ENCODE results near the gene JAG2.

Gene JAG2

DNA sequence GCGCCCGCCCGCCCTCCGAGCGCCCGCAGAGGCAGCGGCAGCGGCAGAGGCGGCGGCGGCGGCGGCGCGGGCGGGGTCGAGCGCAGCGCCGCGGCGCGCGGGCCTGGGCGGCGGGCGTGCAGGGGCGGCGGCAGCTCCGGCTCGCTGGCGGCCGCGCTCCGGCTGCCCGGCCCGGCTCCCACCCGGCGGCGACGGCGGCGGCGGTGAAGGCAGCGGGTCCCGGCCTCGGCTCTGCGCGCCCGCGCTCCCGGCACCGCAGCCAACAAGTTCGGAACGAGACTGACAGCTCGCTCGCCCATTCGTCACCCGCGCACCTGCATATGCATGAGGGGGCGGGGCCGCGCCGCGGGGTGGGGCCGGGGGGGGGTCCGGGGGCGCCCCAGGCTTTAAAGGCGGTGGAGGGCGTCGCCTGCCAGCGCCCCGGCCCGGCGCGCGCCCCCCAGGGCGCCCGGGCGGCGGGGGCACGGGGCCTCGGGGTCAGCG lies at the start of gene JAG2:
Gene JAG2, minus strand, starts transcription at position 281 of the 483 bp plus-strand sequence. CDS start 356 bp downstream, outside the sequence.
- DNase-seq = peak; percentile 63 to 72

GRCh38 chr14:105217774-105218173 lies 49.2 kb upstream of the JAG2 start:
- DNase-seq = no peak

DNA sequence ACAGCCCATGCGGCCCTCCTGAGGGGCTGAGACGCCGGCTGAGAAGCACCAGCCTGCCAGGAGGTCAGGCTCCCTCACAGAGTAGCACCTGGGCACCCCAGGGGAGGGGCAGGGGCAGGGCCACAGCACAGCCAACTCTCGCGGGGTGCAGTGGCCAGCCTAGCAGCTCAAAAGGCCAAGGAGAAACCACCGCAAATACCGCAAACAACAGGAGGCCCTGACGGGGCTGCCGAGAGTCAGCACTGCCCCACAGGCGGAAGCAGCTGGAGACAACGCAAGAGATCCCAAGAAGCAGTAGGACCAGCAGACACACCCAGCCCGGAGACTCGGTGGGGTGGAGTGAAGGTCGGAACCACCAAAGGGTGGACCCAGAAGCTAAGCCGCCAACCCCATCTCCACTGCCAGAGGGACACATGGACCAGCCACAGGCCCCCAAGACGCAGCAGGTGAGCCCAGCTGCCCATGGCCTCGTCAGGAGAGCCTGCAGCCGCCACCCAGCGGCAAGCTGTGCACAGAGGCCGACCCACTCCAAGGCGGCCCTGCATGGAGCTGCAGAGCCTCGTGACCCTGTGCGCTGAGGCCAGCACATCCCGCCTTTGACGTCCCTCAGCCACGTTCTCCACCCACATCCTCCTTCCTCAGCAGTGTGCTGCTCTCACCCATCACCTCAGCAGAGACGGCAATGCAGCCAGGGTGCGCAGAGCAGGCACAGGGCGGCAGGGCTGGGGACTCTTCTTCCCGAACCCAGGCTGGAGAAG lies 48.1 kb upstream of the JAG2 start:
- DNase-seq = no peak

DNA sequence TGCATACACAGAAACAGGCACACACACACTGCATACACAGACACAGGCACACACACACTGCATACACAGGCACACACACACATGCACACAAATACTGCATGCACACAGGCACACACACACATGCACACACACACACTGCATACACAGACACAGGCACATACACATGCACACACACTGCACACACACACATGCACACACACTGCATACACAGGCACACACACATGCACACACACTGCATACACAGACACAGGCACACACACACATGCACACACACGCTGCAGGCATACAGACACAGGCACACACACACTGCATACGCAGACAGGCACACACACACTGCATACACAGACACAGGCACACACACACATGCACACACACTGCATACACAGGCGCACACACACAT lies 47.0 kb upstream of the JAG2 start:
- DNase-seq = no peak

DNA sequence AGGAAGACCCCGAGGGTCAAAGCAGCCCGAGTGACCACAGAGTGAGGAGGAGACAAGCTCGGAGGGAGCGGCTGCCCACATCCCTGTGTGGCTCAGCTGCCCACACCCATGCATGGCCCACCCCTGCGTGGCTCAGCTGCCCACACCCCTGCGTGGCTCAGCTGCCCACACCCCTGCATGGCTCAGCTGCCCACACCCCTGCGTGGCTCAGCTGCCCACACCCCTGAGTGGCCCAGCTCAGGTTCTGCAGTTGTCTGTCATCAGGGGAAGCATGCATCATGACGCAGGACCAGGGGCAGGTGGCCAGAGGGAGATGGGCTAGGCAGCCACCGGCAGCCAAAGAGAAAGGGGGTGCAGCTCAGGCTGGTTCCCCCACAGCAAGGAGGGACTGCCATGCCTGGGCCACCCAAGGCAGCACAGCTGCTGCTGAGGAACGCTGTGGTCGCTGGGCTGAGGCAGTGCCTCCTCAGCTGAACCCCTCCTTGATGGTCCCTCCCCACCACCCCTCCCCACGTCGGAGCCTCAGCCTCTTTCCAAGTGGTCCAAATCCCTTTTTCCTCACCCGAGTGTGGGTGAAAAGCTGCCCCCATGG lies 45.8 kb upstream of the JAG2 start:
- DNase-seq = no peak

DNA sequence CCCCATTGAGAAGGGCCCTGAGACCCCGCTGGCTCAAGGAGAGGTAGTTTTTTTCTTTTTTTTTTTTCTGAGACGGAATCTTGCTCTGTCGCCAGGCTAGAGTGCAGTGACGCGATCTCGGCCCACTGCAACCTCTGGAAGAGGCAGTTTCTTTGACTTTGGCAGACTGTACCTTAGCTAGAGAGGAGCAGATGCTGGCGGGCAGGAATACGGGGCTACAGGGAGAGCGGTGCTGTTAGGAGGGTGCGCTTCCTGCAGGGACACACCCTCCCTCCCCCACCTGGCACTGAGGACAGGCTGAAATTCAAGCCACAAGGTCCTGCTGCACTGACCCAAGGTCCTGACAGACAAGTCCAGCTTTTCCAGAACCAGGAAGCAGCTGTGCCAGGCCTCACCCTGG lies 44.8 kb upstream of the JAG2 start:
- DNase-seq = no peak

DNA sequence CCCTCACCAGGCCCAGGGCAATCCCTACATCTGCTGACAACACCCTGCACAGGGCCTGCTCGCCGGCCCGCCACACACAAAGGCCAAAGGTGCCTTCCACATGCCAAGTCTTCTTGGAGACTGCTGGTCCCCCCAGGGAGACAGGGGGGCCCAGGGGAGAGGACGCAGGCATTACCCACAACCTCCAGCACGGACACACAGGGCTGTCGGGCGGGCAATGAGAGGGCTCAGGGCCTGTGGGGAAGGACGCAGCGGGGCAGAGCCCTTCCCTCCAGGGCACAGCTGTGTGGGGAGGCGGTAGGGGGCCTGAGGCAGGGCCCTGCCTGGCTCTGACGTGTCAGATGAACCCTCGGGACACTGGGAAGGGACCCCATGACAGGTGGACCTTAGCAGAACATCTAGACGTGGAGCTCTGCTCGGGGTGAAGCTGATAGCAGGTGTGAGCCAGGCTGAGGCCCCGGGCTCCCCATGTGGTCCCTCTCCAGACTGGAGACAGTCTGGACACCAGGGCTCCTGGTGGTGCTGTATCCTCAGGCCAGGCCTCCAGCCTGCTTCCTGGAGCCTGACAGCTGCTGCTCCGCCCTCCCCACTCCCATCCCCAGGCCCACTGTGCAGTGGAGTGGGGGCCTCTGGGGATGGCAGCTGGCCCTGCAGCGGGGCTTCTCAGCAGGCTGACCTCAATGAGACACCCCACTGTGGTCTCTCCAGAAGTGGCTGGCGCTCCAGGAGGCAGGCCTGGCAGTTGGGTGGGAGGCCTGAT lies 44.1 kb upstream of the JAG2 start:
- DNase-seq = no peak

DNA sequence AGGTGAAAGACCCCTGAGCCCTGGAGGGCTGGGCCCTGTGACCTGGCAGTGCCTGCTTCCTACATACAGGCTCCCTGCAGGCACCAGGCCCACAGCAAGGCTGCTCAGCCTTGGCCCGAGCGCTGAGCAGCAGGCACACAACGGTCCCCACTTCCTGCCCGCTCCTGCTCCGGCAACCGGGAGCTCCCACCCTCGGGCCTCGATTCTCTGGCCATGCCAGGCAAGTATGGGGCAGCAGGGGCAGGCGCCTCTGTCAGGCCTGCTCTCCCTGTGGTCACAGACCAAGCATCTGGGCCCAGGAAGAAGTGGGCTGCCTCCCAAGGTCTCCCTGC lies 43.1 kb upstream of the JAG2 start:
- no peak for DNase-seq

DNA sequence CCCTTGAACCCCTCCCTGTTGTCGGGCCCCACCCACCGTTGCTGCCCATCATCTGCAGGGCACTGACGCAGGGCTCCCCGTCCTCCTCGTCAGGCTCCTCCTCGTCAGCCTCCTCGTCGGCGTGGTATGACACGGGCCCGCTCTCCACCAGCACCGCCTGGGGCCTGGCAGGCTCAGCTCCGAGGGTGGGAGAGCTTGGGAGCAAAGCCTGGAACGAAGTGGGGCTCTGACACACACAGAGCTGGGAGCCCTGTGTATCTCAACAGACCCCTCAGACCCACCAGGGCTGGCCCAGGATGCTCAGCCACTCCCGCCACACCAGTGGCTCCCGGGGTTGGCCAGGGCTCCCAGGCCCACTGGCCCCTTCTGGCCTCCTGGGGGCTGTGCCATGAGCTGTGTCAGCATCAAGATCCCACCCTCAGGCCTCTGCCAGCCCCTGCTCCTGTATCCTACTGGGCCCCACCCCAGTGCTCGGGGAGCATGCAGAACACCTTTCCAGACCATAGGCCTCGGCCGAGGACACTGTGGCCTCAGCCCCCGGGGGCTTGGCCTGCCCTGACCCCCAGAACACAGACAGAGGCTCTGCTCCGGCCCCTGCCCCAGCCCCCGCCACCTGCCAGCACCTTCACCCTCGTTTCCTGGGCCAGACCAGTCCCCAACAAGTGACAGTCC lies 42.6 kb upstream of the JAG2 start:
- no peak for DNase-seq

DNA sequence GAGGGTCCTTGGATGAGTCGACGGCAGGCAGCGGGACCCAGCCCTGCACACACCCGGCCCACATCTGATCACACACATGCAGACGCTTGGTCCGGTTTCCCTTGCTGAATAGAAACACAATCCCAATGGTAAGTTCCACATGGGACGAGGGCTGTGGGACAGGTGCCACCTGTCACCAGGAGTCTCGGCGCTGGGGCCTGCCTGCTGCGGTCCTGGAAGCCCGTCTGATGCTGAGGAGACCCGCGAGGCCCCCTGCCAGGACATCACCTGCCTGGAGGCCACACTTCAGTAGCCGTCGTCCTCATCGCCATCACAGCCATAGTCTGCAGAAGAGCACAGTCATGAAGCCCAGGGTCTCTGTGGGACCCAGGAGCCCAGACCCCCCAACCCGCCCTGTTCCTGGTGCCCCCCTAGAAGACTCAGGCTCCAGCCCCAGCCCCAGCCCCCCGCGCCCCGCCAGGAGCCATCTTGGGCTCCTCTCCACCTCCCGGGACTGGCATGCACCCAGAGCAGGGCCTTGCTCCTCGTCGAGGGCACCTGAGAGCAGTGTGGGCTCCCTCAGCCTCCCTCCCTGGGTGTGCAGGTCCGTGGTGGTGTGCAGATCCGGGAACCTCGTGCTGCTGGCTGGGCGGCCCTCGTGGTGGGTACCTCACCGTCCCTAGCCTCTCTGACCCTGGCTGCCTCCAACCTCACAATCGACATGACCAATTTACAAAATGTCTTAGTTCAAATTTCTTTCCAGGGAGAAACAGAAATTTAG lies 41.9 kb upstream of the JAG2 start:
- DNase-seq = no peak

DNA sequence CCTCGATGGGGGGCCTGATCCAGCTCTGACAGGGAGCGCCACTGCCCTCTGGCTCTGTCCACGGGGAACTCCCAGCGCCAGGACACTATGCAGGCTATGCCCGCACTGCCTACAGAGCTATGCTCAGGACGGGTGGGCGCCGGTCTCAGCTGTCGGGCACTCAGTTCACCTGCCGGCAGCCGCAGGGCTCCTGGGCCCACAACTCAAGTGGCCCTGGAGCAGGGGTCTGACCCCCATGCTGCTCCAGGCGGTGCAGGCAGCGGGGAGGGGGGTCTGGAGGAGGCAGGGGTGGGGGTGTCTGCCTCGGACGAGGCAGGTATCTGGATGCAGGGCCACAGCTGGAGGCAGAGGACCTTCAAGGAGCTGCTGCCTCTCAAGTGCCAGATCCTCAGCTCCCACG lies 41.1 kb upstream of the JAG2 start:
- no peak for DNase-seq

- no peak for DNase-seq
These were observed 40.5 kb upstream of the JAG2 start for GRCh38 chr14:105209091-105209490.

- no peak for DNase-seq
These were observed 40.1 kb upstream of the JAG2 start for GRCh38 chr14:105208738-105209075.

DNA sequence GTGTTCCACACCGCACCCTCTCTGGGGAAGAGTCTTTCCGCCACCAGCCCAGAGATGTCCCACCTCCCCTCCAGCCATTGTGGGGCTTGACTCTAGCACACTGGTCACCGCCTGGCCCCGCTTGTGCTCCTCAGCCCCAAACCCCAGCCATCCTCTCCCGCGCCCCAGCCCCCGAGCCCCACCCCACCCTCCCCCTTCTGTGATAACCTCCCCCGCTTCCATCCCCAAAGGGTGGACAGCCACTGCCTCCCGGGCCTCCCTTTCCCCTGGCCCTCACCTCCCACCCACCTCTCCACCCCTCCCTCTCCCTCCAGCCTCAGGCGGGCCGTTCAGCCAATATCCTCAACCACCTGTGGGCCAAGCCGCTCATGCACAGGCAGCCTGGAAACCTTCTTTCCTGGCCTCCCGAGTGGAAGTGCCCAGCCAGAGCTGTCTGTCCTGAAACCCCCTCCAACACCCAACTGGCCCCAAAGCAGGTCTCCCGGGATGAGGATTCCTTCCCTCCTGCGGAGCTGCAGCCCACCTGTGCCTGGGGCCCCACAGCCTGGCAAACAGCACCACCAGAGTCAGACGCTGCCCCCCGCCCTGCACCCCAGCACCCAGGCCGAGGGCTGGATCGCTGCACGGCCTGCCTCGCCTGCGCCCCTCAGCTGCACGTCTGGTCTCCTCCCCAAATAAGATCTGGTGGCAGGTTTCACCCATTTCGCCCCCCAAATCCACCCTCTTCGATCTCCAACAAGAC lies 39.6 kb upstream of the JAG2 start:
- DNase-seq = no peak

DNA sequence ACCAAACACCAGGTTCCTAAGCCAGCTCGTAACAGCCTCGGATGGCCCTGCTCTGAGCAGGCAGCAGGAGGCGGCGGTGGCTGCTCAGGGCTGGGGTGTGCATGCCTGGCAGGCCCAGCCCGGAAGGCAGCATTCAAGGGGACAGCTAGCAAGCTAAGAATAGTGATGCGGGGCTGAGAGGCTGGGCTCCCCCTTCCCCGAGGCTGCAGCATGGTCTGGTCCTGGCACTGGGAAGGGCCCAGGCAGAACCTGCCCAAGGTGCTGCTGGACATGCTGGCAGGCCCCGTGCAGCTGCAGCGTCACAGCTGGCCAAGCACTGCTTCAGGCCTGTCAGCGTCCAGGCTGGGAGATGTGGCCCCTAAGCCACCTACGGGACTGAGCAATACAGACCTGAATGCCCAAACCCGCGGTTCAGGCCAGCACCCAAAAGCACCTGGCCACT lies 38.9 kb upstream of the JAG2 start:
- no peak for DNase-seq

DNA sequence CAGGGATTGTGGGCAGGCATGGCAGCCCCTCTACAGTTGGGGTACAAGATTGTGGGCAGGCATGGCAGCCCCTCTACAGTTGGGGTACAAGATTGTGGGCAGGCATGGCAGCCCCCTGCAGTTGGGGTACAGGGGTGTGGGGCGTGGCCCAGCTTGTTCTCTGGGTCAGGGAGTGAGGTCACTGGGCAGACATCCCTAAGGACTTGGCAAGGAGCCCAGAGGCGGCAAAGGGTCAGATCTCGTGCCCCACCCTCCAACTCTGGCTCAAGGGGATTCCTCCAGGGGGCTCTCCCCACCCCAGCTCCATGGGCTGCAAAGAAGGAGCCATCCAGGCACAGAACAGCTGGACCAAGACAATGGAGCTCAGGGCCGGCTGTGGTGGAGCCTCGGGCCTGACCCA lies 38.3 kb upstream of the JAG2 start:
- DNase-seq = no peak

GRCh38 chr14:105205673-105206208 lies 37.2 kb upstream of the JAG2 start:
- DNase-seq = no peak

DNA sequence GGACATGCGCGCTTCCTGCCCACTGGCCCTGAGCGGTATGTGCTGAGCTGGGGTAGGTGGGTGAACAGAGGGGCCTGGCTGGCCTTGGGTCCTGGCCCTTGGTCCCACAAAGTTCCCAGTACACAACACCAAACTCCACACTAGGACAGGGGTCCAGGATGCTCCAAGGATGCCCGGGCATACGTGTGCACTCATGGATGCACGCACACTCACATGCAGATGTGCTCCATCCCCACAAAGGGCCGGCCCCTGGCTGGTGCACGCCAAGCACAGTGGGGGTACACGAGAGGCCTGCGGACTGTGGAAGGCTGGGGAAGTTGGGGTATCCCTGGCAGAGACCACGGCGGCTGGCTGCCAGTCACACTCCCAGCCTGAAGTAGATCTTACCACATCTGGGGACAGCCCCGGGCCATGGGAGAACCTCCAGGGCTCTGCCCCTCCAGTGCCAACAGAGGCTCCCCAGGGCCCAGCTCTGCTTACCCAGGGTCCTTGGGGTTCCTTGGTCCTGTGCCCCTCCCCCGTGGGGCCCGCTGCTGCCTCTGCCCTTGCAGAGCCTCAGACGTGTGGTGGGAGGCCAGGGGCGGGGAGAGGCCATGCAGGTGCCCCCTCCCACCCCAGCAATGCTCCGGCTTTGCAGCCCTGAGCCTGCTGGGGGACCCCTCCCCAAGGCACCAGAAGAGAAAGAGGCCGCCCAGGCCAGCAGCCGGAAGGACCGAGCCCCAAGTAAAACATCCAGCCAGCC lies 36.5 kb upstream of the JAG2 start:
- no peak for DNase-seq

GRCh38 chr14:105204206-105204930 lies 35.8 kb upstream of the JAG2 start:
- DNase-seq = no peak

- no peak for DNase-seq
These were observed 35.1 kb upstream of the JAG2 start for GRCh38 chr14:105203701-105204100.

Data from activated T-cell treated with anti-CD3 and anti-CD28 coated beads, Interleukin-2, amount 50 U/mL, for 48 hours (primary cell).